Peyer's patch (tissue), 4 donors: Measurements from ENCODE around the gene PAFAH1B1. TPM values are rescaled to one million over a fixed set of nuclear protein-coding genes. Genes with fewer than 3 reads are reported as not detected.
"Not testable (repeated sequence)": the region's sequence is repeated elsewhere in the genome, so short reads cannot be mapped to it uniquely, and the experiment has no call there.

Experiments used
- DNase-seq, 3 donors: peaks; one replicate each; pipeline ENCODE4 v3.0.0-alpha.2; 2017 to 2019
- H3K27ac ChIP-seq, 4 donors: fragments of 200-600 bp; sonication (generic); one replicate each; pipeline ENCODE4 v1.5.1; 2016 to 2019
- H3K27me3 ChIP-seq, 2 donors: fragments of 200-600 bp; sonication (generic); one replicate each; pipeline ENCODE4 v1.5.1; 2019
- H3K36me3 ChIP-seq, 3 donors: fragments of 200-600 bp; sonication (generic); one replicate each; pipeline ENCODE4 v1.5.1; 2016 to 2019
- H3K4me1 ChIP-seq, 4 donors: fragments of 200-600 bp; sonication (generic); one replicate each; pipeline ENCODE4 v1.5.1; 2016 to 2019
- H3K4me3 ChIP-seq, 4 donors: fragments of 200-600 bp; sonication (generic); 1 replicate in 3 of 4; 2 replicates in 1 of 4; pipeline ENCODE4 v1.5.1; 2016 to 2019; ENCODE audit warnings: mild to moderate bottlenecking in 1 of 4
- H3K9me3 ChIP-seq, 4 donors: fragments of 200-600 bp; sonication (generic); one replicate each; pipeline ENCODE4 v1.5.1; 2016 to 2019; ENCODE audit warnings: mild to moderate bottlenecking in 1 of 4
- POLR2A ChIP-seq, 2 donors: fragments of 450-650 bp; IDR thresholded peaks; one replicate each; pipeline ENCODE4 v1.5.1; 2017; ENCODE audit warnings: antibody characterized with exemption in 2 of 2, mild to moderate bottlenecking in 2 of 2, moderate library complexity in 2 of 2
- total RNA-seq, 4 donors: library from RNA; depleted of rRNA; stranded (reverse); fragments of >200 nt; gene quantifications; one replicate each; pipeline ENCODE4 v1.1.0, GENCODE V29; 2016
- TF ChIP-seq, protein P1 (sequence below), 6 experiments: fragments of 450-650 bp in 4 of 6; fragments of 200-600 bp in 2 of 6; sonication (generic) in 1 of 6; IDR thresholded peaks; one replicate each; pipeline ENCODE4 v1.5.1; 2017 to 2019; ENCODE audit warnings: antibody characterized with exemption in 6 of 6, mild to moderate bottlenecking in 3 of 6, moderate library complexity in 1 of 6

The PAFAH1B1 gene
- total RNA-seq, 4 donors from 2014 or later, result 131 to 281 (median 141) TPM

DNA sequence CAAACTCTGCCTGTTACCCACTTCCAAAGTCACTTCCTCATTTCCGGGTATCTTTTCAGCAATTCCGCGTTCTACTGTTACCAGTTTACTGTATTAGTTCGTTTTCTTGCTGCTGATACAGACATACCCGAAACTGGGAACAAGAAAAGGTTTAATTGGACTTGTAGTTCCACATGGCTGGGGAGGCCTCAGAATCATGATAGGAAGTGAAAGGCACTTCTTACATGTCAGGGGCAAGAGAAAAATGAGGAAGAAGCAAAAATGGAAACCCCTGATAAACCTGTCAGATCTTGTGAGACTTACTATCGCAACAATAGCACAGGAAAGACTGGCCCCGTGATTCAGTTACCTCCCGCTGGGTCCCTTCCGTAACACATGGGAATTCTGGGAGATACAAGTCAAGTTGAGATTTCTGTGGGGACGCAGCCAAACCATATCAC lies 30.9 kb downstream of the PAFAH1B1 start:
- H3K4me3 ChIP-seq, result no peak overlapping the region
- TF ChIP-seq, protein P1, sequence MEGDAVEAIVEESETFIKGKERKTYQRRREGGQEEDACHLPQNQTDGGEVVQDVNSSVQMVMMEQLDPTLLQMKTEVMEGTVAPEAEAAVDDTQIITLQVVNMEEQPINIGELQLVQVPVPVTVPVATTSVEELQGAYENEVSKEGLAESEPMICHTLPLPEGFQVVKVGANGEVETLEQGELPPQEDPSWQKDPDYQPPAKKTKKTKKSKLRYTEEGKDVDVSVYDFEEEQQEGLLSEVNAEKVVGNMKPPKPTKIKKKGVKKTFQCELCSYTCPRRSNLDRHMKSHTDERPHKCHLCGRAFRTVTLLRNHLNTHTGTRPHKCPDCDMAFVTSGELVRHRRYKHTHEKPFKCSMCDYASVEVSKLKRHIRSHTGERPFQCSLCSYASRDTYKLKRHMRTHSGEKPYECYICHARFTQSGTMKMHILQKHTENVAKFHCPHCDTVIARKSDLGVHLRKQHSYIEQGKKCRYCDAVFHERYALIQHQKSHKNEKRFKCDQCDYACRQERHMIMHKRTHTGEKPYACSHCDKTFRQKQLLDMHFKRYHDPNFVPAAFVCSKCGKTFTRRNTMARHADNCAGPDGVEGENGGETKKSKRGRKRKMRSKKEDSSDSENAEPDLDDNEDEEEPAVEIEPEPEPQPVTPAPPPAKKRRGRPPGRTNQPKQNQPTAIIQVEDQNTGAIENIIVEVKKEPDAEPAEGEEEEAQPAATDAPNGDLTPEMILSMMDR (IDR thresholded peaks at IDR 0.05), result no peak
- no peak for TF ChIP-seq POLR2A (IDR thresholded peaks at IDR 0.05)
- peak overlapping the region in 1 of 4 donors; percentile 8 for H3K27ac ChIP-seq
- peaks cover 0 to 26% (median 5%) of the 10 kb centered on the region in 4 donors for H3K4me1 ChIP-seq
- H3K9me3 ChIP-seq, result no peaks in the 10 kb centered on the region
- no peaks in the 10 kb centered on the region for H3K36me3 ChIP-seq
- H3K27me3 ChIP-seq, result no peaks in the 10 kb centered on the region
- DNase-seq, result peak in 1 of 3 donors; percentile 43

DNA sequence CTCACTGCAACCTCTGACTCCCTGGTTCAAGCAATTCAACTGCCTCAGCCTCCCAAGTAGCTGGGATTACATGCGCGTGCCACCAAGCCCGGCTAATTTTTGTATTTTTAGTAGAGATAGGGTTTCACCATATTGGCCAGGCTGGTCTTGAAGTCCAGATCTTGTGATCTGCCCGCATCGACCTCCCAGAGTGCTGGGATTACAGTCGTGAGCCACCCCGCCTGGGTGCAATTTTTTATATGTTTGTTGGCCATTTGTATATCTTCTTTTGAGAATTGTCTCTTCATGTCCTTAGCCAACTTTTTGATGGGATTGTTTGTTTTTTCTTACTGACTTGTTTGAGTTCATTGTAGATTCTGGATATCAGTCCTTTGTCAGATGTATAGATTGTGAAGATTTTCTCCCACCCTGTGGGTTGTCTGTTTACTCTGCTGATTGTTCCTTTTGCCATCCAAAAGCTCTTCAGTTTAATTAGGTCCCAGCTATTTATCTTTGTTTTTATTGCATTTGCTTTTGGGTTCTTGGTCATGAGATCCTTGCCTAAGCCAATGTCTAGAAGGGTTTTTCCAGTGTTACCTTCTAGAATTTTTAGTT lies 33.3 kb downstream of the PAFAH1B1 start:
- H3K27me3 ChIP-seq, H3K4me3 ChIP-seq, H3K9me3 ChIP-seq, H3K36me3 ChIP-seq, DNase-seq, H3K27ac ChIP-seq: not testable (repeated sequence)
- H3K4me1 ChIP-seq, result peaks cover 0 to 37% (median 5%) of the 10 kb centered on the region in 4 donors

DNA sequence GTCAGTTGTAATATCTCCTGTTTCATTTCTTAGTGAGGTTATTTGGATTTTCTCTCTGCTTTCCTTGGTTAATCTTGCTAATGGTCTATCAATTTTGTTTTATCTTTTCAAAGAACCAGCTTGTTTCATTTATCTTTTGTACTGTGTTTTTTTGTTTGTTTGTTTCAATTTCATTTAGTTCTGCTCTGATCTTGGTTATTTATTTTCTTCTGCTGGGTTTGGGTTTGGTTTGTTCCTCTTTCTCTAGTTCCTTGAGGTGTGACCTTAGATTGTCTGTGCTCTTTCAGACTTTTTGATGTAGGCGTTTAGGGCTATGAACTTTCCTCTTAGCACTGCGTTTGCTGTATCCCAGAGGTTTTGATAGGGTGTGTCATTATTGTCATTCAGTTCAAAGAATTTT lies 35.5 kb downstream of the PAFAH1B1 start:
- H3K4me3 ChIP-seq, H3K27me3 ChIP-seq, H3K27ac ChIP-seq, H3K36me3 ChIP-seq, H3K9me3 ChIP-seq, DNase-seq: not testable (repeated sequence)
- H3K4me1 ChIP-seq, result peaks cover 0 to 47% (median 5%) of the 10 kb centered on the region in 4 donors

DNA sequence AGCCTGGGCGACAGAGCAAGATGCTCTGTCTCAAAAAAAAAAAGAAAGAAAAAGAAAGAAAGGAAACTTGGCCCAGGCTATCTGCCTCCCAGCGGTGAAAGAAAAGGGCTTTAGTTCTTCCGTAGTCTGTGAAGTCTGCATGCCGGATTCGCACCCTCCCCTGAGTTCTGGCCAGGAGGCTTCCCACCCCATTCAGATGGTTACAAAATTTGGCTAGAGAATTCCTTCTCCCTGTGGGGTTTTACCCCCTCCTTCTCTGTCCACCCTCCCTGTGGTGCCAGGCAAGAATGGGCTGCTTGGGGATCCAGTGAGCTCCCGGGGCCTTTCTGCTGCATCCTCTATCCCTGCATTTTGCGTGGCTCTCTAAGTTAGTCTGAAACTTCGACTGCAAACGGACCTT lies 37.8 kb downstream of the PAFAH1B1 start:
- Histone ChIP-seq H3K27ac (no peak overlapping the region), H3K9me3 (no peaks in the 10 kb centered on the region), H3K4me3 (no peak overlapping the region), H3K36me3 (no peaks in the 10 kb centered on the region), H3K27me3 (no peaks in the 10 kb centered on the region), H3K4me1 (peaks cover 0 to 51% (median 3%) of the 10 kb centered on the region in 4 donors)
- DNase-seq, result no peak
- TF ChIP-seq POLR2A (IDR thresholded peaks at IDR 0.05), result no peak
- TF ChIP-seq, protein P1 (IDR thresholded peaks at IDR 0.05), result no peak

DNA sequence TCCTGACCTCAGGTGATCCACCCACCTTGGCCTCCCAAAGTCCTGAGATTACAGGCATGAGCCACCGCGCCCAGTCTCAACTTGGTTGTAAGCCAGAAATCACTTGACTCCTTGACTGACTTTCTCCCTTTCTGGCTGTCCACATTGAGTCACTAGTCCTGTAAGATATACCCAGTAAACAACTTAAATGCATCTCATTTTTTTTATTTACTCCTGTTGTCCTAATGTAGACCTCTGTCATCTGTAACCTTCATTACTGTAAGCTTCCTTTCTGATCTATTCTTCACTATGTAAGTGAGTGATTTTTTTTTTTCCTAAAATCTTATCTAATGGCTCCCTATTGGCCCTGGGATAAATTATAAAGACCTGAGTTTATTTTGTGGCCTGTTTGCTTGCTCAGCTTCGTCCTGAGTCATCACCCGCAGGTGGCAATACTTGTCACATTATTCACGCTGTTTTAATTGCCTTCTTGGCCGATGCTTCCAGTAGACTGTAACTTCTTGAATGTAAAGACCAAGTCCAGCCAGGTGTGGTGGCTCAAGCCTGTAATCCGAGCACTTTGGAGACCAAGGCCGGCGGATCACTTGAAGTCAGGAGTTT lies 41.0 kb downstream of the PAFAH1B1 start:
- H3K27me3 ChIP-seq, result no peaks in the 10 kb centered on the region
- peaks cover 0 to 51% (median 3%) of the 10 kb centered on the region in 4 donors for H3K4me1 ChIP-seq
- no peak overlapping the region for H3K4me3 ChIP-seq
- peak in 1 of 3 donors; percentile 68 for DNase-seq
- peaks cover 0 to 15% (median 0%) of the 10 kb centered on the region in 3 donors for H3K36me3 ChIP-seq
- H3K27ac ChIP-seq, result peak overlapping the region in 2 of 4 donors; percentile 58 to 61
- TF ChIP-seq, protein P1 (IDR thresholded peaks at IDR 0.05), result peak in 1 of 6 experiments; percentile 2
- no peak for TF ChIP-seq POLR2A (IDR thresholded peaks at IDR 0.05)
- H3K9me3 ChIP-seq, result no peaks in the 10 kb centered on the region

DNA sequence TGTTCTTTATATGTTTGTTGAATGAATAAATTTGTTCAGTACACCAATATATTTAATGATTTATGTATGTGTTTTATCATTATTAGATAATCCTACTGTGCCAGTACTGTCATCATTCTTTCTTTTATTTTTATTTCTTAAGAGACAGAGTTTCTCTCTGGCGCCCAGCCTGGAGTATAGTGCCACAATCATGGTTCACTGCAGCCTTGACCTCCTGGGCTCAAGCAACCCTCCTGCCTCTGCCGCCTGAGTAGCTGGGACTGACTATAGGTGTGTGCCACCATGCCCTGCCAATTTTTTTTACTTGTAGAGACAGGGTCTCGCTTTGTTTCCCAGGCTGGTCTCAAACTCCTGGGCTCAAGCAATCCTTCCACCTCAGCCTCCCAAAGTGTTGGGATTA lies 41.8 kb downstream of the PAFAH1B1 start:
- H3K4me1 ChIP-seq, result peaks cover 0 to 43% (median 3%) of the 10 kb centered on the region in 4 donors
- H3K4me3 ChIP-seq, result no peak overlapping the region
- DNase-seq, result no peak
- TF ChIP-seq, protein P1 (IDR thresholded peaks at IDR 0.05), result no peak
- TF ChIP-seq POLR2A (IDR thresholded peaks at IDR 0.05), result no peak
- peaks cover 0 to 18% (median 0%) of the 10 kb centered on the region in 3 donors for H3K36me3 ChIP-seq
- H3K27ac ChIP-seq, result peak overlapping the region in 1 of 4 donors; percentile 16
- H3K27me3 ChIP-seq, result no peaks in the 10 kb centered on the region
- no peaks in the 10 kb centered on the region for H3K9me3 ChIP-seq
